HCT116 (cell line): Measurements from ENCODE around the gene FAM168A. TPM values are rescaled to one million over a fixed set of nuclear protein-coding genes. Genes with fewer than 3 reads are reported as not detected.

Experiments
- ATAC-seq: fragments of 200-7000 bp; cut with Tn5 transposase; 2 replicates; pipeline ENCODE4 v1.9.1; 2020; ENCODE audit warnings: mild to moderate bottlenecking, moderate library complexity
- BruUV-seq: library from RNA; stranded (reverse); fragments of 400-500 nt; replicated peaks from 2 replicates; lab custom pipeline; 2021; lab: Mats Ljungman, UMichigan
- CTCF ChIA-PET: fragments of 300-600 bp; sonication (Branson Sonifier 250); formaldehyde crosslinking; loops from one replicate; lab custom pipeline; 2021; ENCODE audit warnings: antibody characterized with exemption; lab: Charles Lee
- POLR2A ChIA-PET: fragments of 300-600, 350-600 bp; sonication (Branson Sonifier 250); formaldehyde crosslinking; loops from one replicate; lab custom pipeline; 2021; ENCODE audit warnings: antibody characterized with exemption; lab: Charles Lee
- RAD21 ChIA-PET, 2 experiments: fragments of 300-600 bp; sonication (Branson Sonifier 250); formaldehyde crosslinking; loops; one replicate each; lab custom pipeline; 2023; ENCODE audit warnings: low total read pairs in 2 of 2; ENCODE audit not compliant: uncharacterized antibody in 2 of 2, unreplicated experiment in 2 of 2, low non-redundant PET in 1 of 2; lab: Charles Lee
- DNase-seq: peaks from one replicate; pipeline ENCODE4 v3.0.0-alpha.2; 2010; ENCODE audit warnings: low read depth, low spot score
- H2AFZ ChIP-seq: fragments of 200-600 bp; shearing (Covaris generic), sonication (generic); 2 replicates; pipeline ENCODE4 v1.6.1; 2017; ENCODE audit warnings: low read depth, mixed run types, mixed read lengths, antibody characterized with exemption, low read length; ENCODE audit not compliant: poor library complexity, severe bottlenecking
- H3K27ac ChIP-seq: 2 replicates; pipeline ENCODE4 v1.5.1; 2012; ENCODE audit warnings: low read depth, low read length
- H3K27me3 ChIP-seq: fragments of 200-600 bp; sonication (generic); 2 replicates; pipeline ENCODE4 v1.6.1; 2016; ENCODE audit warnings: mixed run types, low read length, mixed read lengths; ENCODE audit not compliant: insufficient read depth
- H3K36me3 ChIP-seq, 2 experiments: fragments of 200-500 bp in 1 of 2; fragments of 200-600 bp in 1 of 2; sonication (Bioruptor generic) in 1 of 2; sonication (generic) in 1 of 2; 2 replicates each; pipeline versions ENCODE4 v1.5.1 to v1.6.1; 2014 to 2016; ENCODE audit warnings: low read length in 2 of 2, inconsistent platforms in 1 of 2, mixed read lengths in 1 of 2, mixed run types in 1 of 2; ENCODE audit not compliant: insufficient read depth in 2 of 2, control insufficient read depth in 1 of 2
- H3K4me1 ChIP-seq, 2 experiments: fragments of 200-600 bp in 1 of 2; sonication (generic) in 1 of 2; 2 replicates each; pipeline versions ENCODE4 v1.5.1 to v1.6.1; 2012 to 2017; ENCODE audit warnings: low read length in 2 of 2, inconsistent platforms in 1 of 2, mild to moderate bottlenecking in 1 of 2, mixed read lengths in 1 of 2, mixed run types in 1 of 2, moderate library complexity in 1 of 2; ENCODE audit not compliant: insufficient read depth in 2 of 2, control insufficient read depth in 1 of 2
- H3K4me2 ChIP-seq: fragments of 200-600 bp; sonication (generic); 2 replicates; pipeline ENCODE4 v1.6.1; 2017; ENCODE audit warnings: mixed run types, low read length, mixed read lengths
- H3K4me3 ChIP-seq, 2 experiments: fragments of 200-600 bp in 1 of 2; sonication (generic) in 1 of 2; replicated peaks in 1 of 2; 2 replicates each; pipeline ENCODE4 v1.5.1; 2011 to 2016; ENCODE audit warnings: low read length in 2 of 2, control low read depth in 1 of 2, low read depth in 1 of 2, mild to moderate bottlenecking in 1 of 2, mixed read lengths in 1 of 2, mixed run types in 1 of 2
- H3K79me2 ChIP-seq: fragments of 200-600 bp; sonication (generic); 2 replicates; pipeline ENCODE4 v1.6.1; 2017; ENCODE audit warnings: mild to moderate bottlenecking, mixed run types, low read length, moderate library complexity, mixed read lengths; ENCODE audit not compliant: insufficient read depth
- H3K9ac ChIP-seq: fragments of 200-600 bp; sonication (generic); 2 replicates; pipeline ENCODE4 v1.6.1; 2016; ENCODE audit warnings: low read length, mixed read lengths
- H3K9me2 ChIP-seq: fragments of 200-600 bp; sonication (generic), shearing (Covaris generic); 2 replicates; pipeline ENCODE4 v1.6.1; 2017; ENCODE audit warnings: mixed run types, mild to moderate bottlenecking, moderate library complexity; ENCODE audit not compliant: insufficient read depth
- H3K9me3 ChIP-seq, 2 experiments: fragments of 200-500 bp in 1 of 2; fragments of 200-600 bp in 1 of 2; sonication (Bioruptor generic) in 1 of 2; sonication (generic) in 1 of 2; 2 replicates each; pipeline ENCODE4 v1.6.1; 2014 to 2017; ENCODE audit warnings: low read length in 2 of 2, mixed read lengths in 2 of 2, inconsistent platforms in 1 of 2, low read depth in 1 of 2, mild to moderate bottlenecking in 1 of 2, mixed run types in 1 of 2, moderate library complexity in 1 of 2; ENCODE audit not compliant: control insufficient read depth in 1 of 2, insufficient read depth in 1 of 2
- H4K20me1 ChIP-seq: fragments of 200-600 bp; sonication (generic), shearing (Covaris generic); 2 replicates; pipeline ENCODE4 v1.6.1; 2017; ENCODE audit warnings: mixed run types, mild to moderate bottlenecking, moderate library complexity; ENCODE audit not compliant: insufficient read depth
- CEBPB ChIP-seq: IDR thresholded peaks from 2 replicates; pipeline ENCODE4 v1.6.1; 2012; ENCODE audit warnings: low read depth
- CTCF ChIP-seq, 3 experiments: fragments of 200-600 bp in 1 of 3; sonication (generic) in 1 of 3; IDR thresholded peaks in 2 of 3; conservative IDR thresholded peaks in 1 of 3; 2 replicates each; pipeline ENCODE4 v1.5.1; 2012 to 2017; ENCODE audit warnings: low read depth in 2 of 3, low read length in 2 of 3, antibody characterized with exemption in 1 of 3, borderline replicate concordance in 1 of 3, control low read depth in 1 of 3, mild to moderate bottlenecking in 1 of 3, mixed read lengths in 1 of 3, mixed run types in 1 of 3, moderate library complexity in 1 of 3; ENCODE audit not compliant: insufficient read depth in 1 of 3
- EZH2 ChIP-seq: fragments of 200-600 bp; sonication (generic); IDR thresholded peaks from 2 replicates; pipeline ENCODE4 v1.6.1; 2017; ENCODE audit warnings: antibody characterized with exemption, mixed run types
- JUND ChIP-seq: IDR thresholded peaks from 2 replicates; pipeline ENCODE4 v1.6.1; 2012
- MAX ChIP-seq: IDR thresholded peaks from 2 replicates; pipeline ENCODE4 v1.6.1; 2012
- POLR2AphosphoS5 ChIP-seq: IDR thresholded peaks from 2 replicates; pipeline ENCODE4 v1.6.1; 2011; ENCODE audit warnings: mild to moderate bottlenecking, low read depth, low read length, moderate library complexity
- RAD21 ChIP-seq: IDR thresholded peaks from 2 replicates; pipeline ENCODE4 v1.6.1; 2012; ENCODE audit warnings: low read depth, mild to moderate bottlenecking
- REST ChIP-seq: IDR thresholded peaks from 2 replicates; pipeline ENCODE4 v1.6.1; 2012; ENCODE audit warnings: low read depth
- SP1 ChIP-seq: IDR thresholded peaks from 2 replicates; pipeline ENCODE4 v1.6.1; 2012; ENCODE audit warnings: low read depth
- TCF7L2 ChIP-seq: IDR thresholded peaks from 2 replicates; pipeline ENCODE4 v1.7.0; 2011; ENCODE audit warnings: borderline replicate concordance, inconsistent platforms; ENCODE audit not compliant: insufficient read depth, insufficient read length; ENCODE audit errors: extremely low read depth
- ZBTB33 ChIP-seq: IDR thresholded peaks from 2 replicates; pipeline ENCODE4 v1.6.1; 2011; ENCODE audit warnings: mild to moderate bottlenecking, low read length, moderate library complexity; ENCODE audit not compliant: insufficient replicate concordance; ENCODE audit errors: extremely low read depth
- ZFX ChIP-seq: fragments of 450-650 bp; IDR thresholded peaks from 2 replicates; pipeline ENCODE4 v1.6.1; 2017
- intact Hi-C: fragments of 100-400 bp; cut with micrococcal nuclease; formaldehyde crosslinking; loops from 2 replicates; pipeline ENCODE4 v1.10.0; 2022
- total RNA-seq: library from RNA; stranded (reverse); gene quantifications from one replicate; pipeline ENCODE4 v1.2.1, GENCODE V29; 2021; ENCODE audit not compliant: unreplicated experiment

The FAM168A gene
- total RNA-seq, 1 experiment from 2014 or later = 31.5 TPM

- no peak for TF ChIP-seq EZH2
- no peak for TF ChIP-seq ZFX
- TF ChIP-seq CEBPB = no peak
- TF ChIP-seq JUND = no peak
- TF ChIP-seq SP1 = no peak
- TF ChIP-seq REST = no peak
- no peak; the same call in 1 of the 2 replicates for TF ChIP-seq MAX
- TF ChIP-seq POLR2AphosphoS5 = no peak
- no peak for TF ChIP-seq ZBTB33
- TF ChIP-seq RAD21 = peak; percentile 87
- TF ChIP-seq CTCF (IDR thresholded peaks at IDR 0.05 in 2 of 3, conservative IDR thresholded peaks at IDR 0.05 in 1 of 3; ENCODE audit: borderline replicate concordance in 1 of 3, insufficient read depth in 1 of 3, low read depth in 2 of 3, low read length in 2 of 3) = peak; percentile 80 to 81 (median 80)
- no peak for TF ChIP-seq TCF7L2
- H3K27ac ChIP-seq = no peak overlapping the region
- H2AFZ ChIP-seq = no peak overlapping the region
- peak; percentile 41 for DNase-seq
- ChIA-PET CTCF (interaction anchor here (0.9 to 2.3 kb wide), 19 partner anchors 9 to 267 kb away, joined by 3 to 62 read pairs (median 5); partner anchors contain the start of gene ARHGEF17), RAD21 (interaction anchor here (1.0 to 1.5 kb wide), 4 partner anchors 33 to 86 kb away, joined by 3 to 9 read pairs (median 6); no protein-coding TSS in a partner anchor), POLR2A (interaction anchor here (0.9 to 1.5 kb wide), 2 partner anchors 42 to 86 kb away, joined by 4 to 5 read pairs; no protein-coding TSS in a partner anchor)
- peaks cover 18% of the 10 kb centered on the region; the same call in 1 of the 2 replicates for H3K79me2 ChIP-seq
- no peaks in the 10 kb centered on the region for H3K9me3 ChIP-seq
- H3K9ac ChIP-seq = 0 out of 2 replicates have a peak overlapping the region, but pooled peaks have one; percentile 13
- no peaks in the 10 kb centered on the region for H4K20me1 ChIP-seq
- peak; percentile 90 for ATAC-seq
- H3K4me2 ChIP-seq = no peak overlapping the region
- peaks cover 0 to 5% of the 10 kb centered on the region in 2 experiments; a peak in 1 of 4 replicates for H3K4me1 ChIP-seq
- H3K9me2 ChIP-seq = no peaks in the 10 kb centered on the region
- H3K36me3 ChIP-seq = peaks cover 2 to 12% of the 10 kb centered on the region in 2 experiments; a peak in 2 of 4 replicates
- BruUV-seq = no TSS peak
- H3K27me3 ChIP-seq = no peaks in the 10 kb centered on the region
- H3K4me3 ChIP-seq = no peak overlapping the region
- intact Hi-C loops = loop anchor here (1.0 kb wide), 2 partner anchors 42 to 86 kb away; no protein-coding TSS in a partner anchor
These were observed 204.2 kb downstream of the FAM168A start for GRCh38 chr11:73393479-73394415.
